Peyer's patch (tissue), 4 donors: ENCODE data around the gene RAB11FIP4. TPM values are rescaled to one million over a fixed set of nuclear protein-coding genes. Genes with fewer than 3 reads are reported as not detected.

Source experiments
- DNase-seq, 3 donors: peaks; one replicate each; pipeline ENCODE4 v3.0.0-alpha.2; 2017 to 2019
- H3K27ac ChIP-seq, 4 donors: fragments of 200-600 bp; sonication (generic); one replicate each; pipeline ENCODE4 v1.5.1; 2016 to 2019
- H3K27me3 ChIP-seq, 2 donors: fragments of 200-600 bp; sonication (generic); one replicate each; pipeline ENCODE4 v1.5.1; 2019
- H3K36me3 ChIP-seq, 3 donors: fragments of 200-600 bp; sonication (generic); one replicate each; pipeline ENCODE4 v1.5.1; 2016 to 2019
- H3K4me1 ChIP-seq, 4 donors: fragments of 200-600 bp; sonication (generic); one replicate each; pipeline ENCODE4 v1.5.1; 2016 to 2019
- H3K4me3 ChIP-seq, 4 donors: fragments of 200-600 bp; sonication (generic); 1 replicate in 3 of 4; 2 replicates in 1 of 4; pipeline ENCODE4 v1.5.1; 2016 to 2019; ENCODE audit warnings: mild to moderate bottlenecking in 1 of 4
- H3K9me3 ChIP-seq, 4 donors: fragments of 200-600 bp; sonication (generic); one replicate each; pipeline ENCODE4 v1.5.1; 2016 to 2019; ENCODE audit warnings: mild to moderate bottlenecking in 1 of 4
- POLR2A ChIP-seq, 2 donors: fragments of 450-650 bp; IDR thresholded peaks; one replicate each; pipeline ENCODE4 v1.5.1; 2017; ENCODE audit warnings: antibody characterized with exemption in 2 of 2, mild to moderate bottlenecking in 2 of 2, moderate library complexity in 2 of 2
- total RNA-seq, 4 donors: library from RNA; depleted of rRNA; stranded (reverse); fragments of >200 nt; gene quantifications; one replicate each; pipeline ENCODE4 v1.1.0, GENCODE V29; 2016
- TF ChIP-seq, protein P1 (sequence below), 6 experiments: fragments of 450-650 bp in 4 of 6; fragments of 200-600 bp in 2 of 6; sonication (generic) in 1 of 6; IDR thresholded peaks; one replicate each; pipeline ENCODE4 v1.5.1; 2017 to 2019; ENCODE audit warnings: antibody characterized with exemption in 6 of 6, mild to moderate bottlenecking in 3 of 6, moderate library complexity in 1 of 6

RAB11FIP4 gene
- total RNA-seq, 4 donors from 2014 or later: 52.8 to 69.3 (median 64.9) TPM

DNA sequence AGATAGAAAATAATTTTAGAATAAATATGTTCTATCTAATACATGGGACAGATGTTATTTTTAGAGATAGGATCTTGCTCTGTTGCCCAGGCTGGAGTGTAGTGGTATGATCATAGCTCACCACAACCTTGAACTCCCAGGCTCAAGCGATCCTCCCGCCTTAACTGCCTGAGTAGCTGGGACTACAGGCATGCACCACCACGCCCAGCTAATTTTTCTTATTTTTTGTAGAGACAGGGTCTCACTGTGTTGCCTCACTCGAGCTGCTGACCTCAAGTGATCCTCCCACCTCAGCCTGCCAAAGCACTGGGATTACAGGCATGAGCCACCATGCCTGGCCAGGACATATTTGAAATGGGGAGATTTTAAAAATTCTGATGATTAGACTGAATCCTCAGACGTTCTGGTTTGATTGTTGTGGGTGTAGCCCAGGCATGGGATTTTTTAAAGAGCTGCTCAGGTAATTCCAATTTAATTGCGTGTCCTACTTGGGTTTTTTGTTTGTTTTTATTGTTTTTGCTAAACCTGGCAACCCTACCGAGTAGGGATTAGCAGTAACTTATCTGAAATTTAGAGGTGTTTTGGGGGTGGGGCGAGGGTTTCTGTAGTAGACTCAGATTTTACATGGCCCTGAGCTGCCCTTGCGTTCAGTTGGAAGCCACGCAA, 142.9 kb downstream of the RAB11FIP4 start:
- no peak for DNase-seq
- no peaks in the 10 kb centered on the region for H3K9me3 ChIP-seq
- no peak overlapping the region for H3K4me3 ChIP-seq
- peaks cover 0 to 34% (median 10%) of the 10 kb centered on the region in 4 donors for H3K4me1 ChIP-seq
- H3K36me3 ChIP-seq: peaks cover 0 to 33% (median 0%) of the 10 kb centered on the region in 3 donors
- no peaks in the 10 kb centered on the region for H3K27me3 ChIP-seq
- H3K27ac ChIP-seq: peak overlapping the region in 1 of 4 donors; percentile 80
- TF ChIP-seq POLR2A (IDR thresholded peaks at IDR 0.05): no peak
- TF ChIP-seq, protein P1, sequence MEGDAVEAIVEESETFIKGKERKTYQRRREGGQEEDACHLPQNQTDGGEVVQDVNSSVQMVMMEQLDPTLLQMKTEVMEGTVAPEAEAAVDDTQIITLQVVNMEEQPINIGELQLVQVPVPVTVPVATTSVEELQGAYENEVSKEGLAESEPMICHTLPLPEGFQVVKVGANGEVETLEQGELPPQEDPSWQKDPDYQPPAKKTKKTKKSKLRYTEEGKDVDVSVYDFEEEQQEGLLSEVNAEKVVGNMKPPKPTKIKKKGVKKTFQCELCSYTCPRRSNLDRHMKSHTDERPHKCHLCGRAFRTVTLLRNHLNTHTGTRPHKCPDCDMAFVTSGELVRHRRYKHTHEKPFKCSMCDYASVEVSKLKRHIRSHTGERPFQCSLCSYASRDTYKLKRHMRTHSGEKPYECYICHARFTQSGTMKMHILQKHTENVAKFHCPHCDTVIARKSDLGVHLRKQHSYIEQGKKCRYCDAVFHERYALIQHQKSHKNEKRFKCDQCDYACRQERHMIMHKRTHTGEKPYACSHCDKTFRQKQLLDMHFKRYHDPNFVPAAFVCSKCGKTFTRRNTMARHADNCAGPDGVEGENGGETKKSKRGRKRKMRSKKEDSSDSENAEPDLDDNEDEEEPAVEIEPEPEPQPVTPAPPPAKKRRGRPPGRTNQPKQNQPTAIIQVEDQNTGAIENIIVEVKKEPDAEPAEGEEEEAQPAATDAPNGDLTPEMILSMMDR (IDR thresholded peaks at IDR 0.05): no peak

DNA sequence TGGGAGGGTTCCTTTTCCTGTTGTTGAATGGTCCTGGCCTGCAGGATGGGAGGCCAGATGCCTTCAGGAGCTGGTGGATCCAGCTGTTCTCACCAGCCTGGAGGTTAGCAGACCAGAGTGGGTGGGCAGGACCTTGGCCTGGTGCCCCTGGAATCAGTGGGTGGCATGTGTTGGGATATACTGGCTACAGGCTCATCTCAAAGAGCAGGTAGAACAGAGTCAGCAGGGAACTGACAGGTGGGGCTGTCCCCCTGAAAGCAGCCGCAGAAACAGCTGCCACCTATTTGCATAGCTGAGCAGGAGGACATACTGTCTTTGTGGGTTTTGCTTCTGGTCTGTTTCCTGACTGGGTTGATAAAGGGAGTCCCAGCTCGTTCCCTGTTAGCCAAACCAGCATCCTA, 144.1 kb downstream of the RAB11FIP4 start:
- peak overlapping the region in 3 of 4 donors; percentile 13 to 80 (median 45) for H3K27ac ChIP-seq
- TF ChIP-seq, protein P1 (IDR thresholded peaks at IDR 0.05): peak in 1 of 6 experiments; percentile 9
- TF ChIP-seq POLR2A (IDR thresholded peaks at IDR 0.05): no peak

DNA sequence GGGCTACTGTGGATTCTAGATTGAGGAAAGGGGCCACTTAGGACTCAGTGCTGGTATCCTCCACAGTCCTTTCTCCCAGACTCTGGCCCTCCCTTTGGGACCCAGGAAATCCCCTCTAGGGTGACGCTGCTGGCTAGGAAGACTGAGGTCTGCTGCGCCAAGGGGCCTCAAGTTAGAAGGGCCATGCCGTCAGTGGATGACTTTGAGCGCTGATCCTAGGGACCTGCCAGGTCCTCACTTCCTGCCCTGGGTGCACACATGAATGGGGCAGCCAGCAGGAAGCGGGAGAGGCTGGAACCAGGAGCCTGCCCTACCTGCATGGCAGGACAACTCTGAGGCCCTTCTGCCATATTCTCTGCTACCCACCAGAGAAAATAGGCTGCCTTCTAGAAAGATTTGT, 145.0 kb downstream of the RAB11FIP4 start:
- no peak overlapping the region for H3K4me3 ChIP-seq
- TF ChIP-seq, protein P1 (IDR thresholded peaks at IDR 0.05): no peak
- no peak for TF ChIP-seq POLR2A (IDR thresholded peaks at IDR 0.05)
- H3K27ac ChIP-seq: peak overlapping the region in 2 of 4 donors; percentile 45 to 80
- DNase-seq: peak in 1 of 3 donors; percentile 33
- H3K9me3 ChIP-seq: no peaks in the 10 kb centered on the region
- H3K27me3 ChIP-seq: no peaks in the 10 kb centered on the region
- peaks cover 0 to 12% (median 0%) of the 10 kb centered on the region in 3 donors for H3K36me3 ChIP-seq
- H3K4me1 ChIP-seq: peaks cover 0 to 37% (median 12%) of the 10 kb centered on the region in 4 donors

More for the DNA sequence above, 144.1 kb downstream of the RAB11FIP4 start:
- Histone ChIP-seq H3K27me3 (no peaks in the 10 kb centered on the region), H3K4me1 (peaks cover 0 to 37% (median 12%) of the 10 kb centered on the region in 4 donors), H3K9me3 (no peaks in the 10 kb centered on the region), H3K4me3 (peak overlapping the region in 1 of 4 donors; percentile 8), H3K36me3 (peaks cover 0 to 21% (median 0%) of the 10 kb centered on the region in 3 donors)
- DNase-seq: peak in 2 of 3 donors; percentile 80 to 85

DNA sequence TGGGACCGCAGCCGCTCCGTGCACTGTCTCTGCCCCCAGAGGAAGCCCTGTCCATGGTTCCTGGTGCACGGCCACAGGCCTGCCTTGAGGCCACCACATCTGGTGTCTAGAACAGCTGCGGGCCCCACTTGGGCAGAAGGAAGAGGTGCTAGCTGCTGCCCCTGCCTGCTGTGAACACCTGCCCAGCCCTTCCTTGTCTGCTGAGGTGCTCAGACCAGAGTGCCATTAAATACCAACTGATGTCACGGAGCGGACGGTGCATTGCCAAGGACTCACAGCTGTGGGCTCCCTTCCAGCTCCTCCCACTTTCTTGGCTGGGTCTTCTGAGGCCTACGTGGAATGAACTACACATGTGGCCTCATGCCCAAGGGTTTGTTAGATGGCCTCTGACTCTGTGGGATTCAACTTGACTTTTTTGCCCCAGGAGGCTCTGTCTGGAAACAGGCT, 146.1 kb downstream of the RAB11FIP4 start:
- H3K36me3 ChIP-seq: peaks cover 0 to under 1% (median 0%) of the 10 kb centered on the region in 3 donors
- H3K27me3 ChIP-seq: no peaks in the 10 kb centered on the region
- no peak overlapping the region for H3K4me3 ChIP-seq
- H3K9me3 ChIP-seq: no peaks in the 10 kb centered on the region
- TF ChIP-seq, protein P1 (IDR thresholded peaks at IDR 0.05): no peak
- no peak for TF ChIP-seq POLR2A (IDR thresholded peaks at IDR 0.05)
- H3K4me1 ChIP-seq: peaks cover 0 to 37% (median 12%) of the 10 kb centered on the region in 4 donors
- H3K27ac ChIP-seq: peak overlapping the region in 3 of 4 donors; percentile 52 to 80 (median 60)
- peak in 2 of 3 donors; percentile 77 to 78 for DNase-seq

DNA sequence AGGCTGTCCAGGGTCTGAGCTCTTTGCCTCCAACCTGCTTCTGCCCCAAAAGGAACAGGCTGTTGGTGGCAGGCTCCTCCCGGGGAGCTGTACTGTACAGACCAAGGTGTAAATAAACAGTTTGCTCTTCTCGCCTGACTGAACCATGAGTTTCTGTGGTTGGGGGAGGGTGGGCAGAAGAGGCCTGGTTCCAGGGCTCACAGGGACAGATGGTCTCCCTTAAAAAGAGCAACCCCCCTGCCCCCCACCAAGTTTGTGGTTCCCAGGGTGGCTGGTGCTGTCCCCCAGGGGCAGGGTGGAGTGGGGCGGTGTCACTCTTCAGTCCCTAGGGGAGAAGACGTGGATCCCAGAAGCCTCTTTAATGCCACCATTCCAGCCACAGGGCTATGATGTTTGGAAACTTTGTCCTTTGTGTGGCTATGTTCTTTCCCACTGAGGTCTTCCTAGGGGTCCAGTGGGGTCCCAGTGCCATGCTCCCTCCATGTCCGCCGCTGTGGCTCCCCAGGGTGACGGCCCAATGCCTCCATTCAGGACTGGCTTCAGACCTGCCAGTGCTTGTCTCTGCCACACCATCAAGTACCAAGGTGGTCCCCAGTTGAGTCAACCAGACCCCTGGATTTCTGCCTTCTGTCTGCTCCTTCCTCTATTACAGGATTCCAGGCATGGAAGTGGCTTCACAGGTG, 146.7 kb downstream of the RAB11FIP4 start:
- H3K4me3 ChIP-seq: no peak overlapping the region
- peak in 2 of 3 donors; percentile 89 to 90 for DNase-seq
- H3K9me3 ChIP-seq: no peaks in the 10 kb centered on the region
- peaks cover 0 to 37% (median 12%) of the 10 kb centered on the region in 4 donors for H3K4me1 ChIP-seq
- TF ChIP-seq POLR2A (IDR thresholded peaks at IDR 0.05): no peak
- TF ChIP-seq, protein P1 (IDR thresholded peaks at IDR 0.05): no peak
- H3K27me3 ChIP-seq: no peaks in the 10 kb centered on the region
- H3K36me3 ChIP-seq: no peaks in the 10 kb centered on the region
- peak overlapping the region in 3 of 4 donors; percentile 52 to 80 (median 60) for H3K27ac ChIP-seq
